ENCODE data around the gene CDH20.

CDH20 gene

GRCh38 chr18:61432590-61432989 lies 99.4 kb downstream of the CDH20 start:
- no peak for DNase-seq

GRCh38 chr18:61435064-61435652 lies 101.9 kb downstream of the CDH20 start:
- DNase-seq = peak; percentile 62

- no peak for DNase-seq
Observed at GRCh38 chr18:61443081-61443725, 110.0 kb downstream of the CDH20 start.

- DNase-seq = no peak
Observed at GRCh38 chr18:61448316-61448715, 115.1 kb downstream of the CDH20 start.

- no peak for DNase-seq
Observed at GRCh38 chr18:61459896-61460648, 126.8 kb downstream of the CDH20 start.

- no peak for DNase-seq
Observed at GRCh38 chr18:61464551-61465142, 131.4 kb downstream of the CDH20 start.

- DNase-seq = no peak
Observed at GRCh38 chr18:61466736-61467135, 133.5 kb downstream of the CDH20 start.

- no peak for DNase-seq
Observed at GRCh38 chr18:61470031-61470674, 136.9 kb downstream of the CDH20 start.

- DNase-seq = no peak
Observed at GRCh38 chr18:61471541-61471940, 138.3 kb downstream of the CDH20 start.

- no peak for DNase-seq
Observed at GRCh38 chr18:61471942-61472341, 138.7 kb downstream of the CDH20 start.

GRCh38 chr18:61474341-61474740 lies 141.1 kb downstream of the CDH20 start:
- no peak for DNase-seq

GRCh38 chr18:61474918-61475317 lies 141.7 kb downstream of the CDH20 start:
- DNase-seq = no peak

- DNase-seq = no peak
Observed at GRCh38 chr18:61475931-61476330, 142.7 kb downstream of the CDH20 start.

- DNase-seq = no peak
Observed at GRCh38 chr18:61489334-61489733, 156.1 kb downstream of the CDH20 start.

- no peak for DNase-seq
Observed at GRCh38 chr18:61496374-61496773, 163.1 kb downstream of the CDH20 start.

- no peak for DNase-seq
Observed at GRCh38 chr18:61497422-61497821, 164.2 kb downstream of the CDH20 start.

- DNase-seq = peak; percentile 64
Observed at GRCh38 chr18:61502472-61502871, 169.2 kb downstream of the CDH20 start.

GRCh38 chr18:61503688-61504087 lies 170.5 kb downstream of the CDH20 start:
- no peak for DNase-seq

GRCh38 chr18:61528961-61529360 lies 195.7 kb downstream of the CDH20 start:
- no peak for DNase-seq

- DNase-seq = no peak
Observed at GRCh38 chr18:61530681-61531080, 197.5 kb downstream of the CDH20 start.

GRCh38 chr18:61531182-61531581 lies 198.0 kb downstream of the CDH20 start:
- no peak for DNase-seq

- no peak for DNase-seq
Observed at GRCh38 chr18:61531891-61532290, 198.7 kb downstream of the CDH20 start.

GRCh38 chr18:61535401-61535800 lies 202.2 kb downstream of the CDH20 start:
- DNase-seq = no peak
